Measurements from ENCODE around the gene GPR160. TPM values are rescaled to one million over a fixed set of nuclear protein-coding genes. Genes with fewer than 3 reads are reported as not detected.

The GPR160 gene
- total RNA-seq, 1 experiment from 2014 or later, result 9.9 TPM

DNA sequence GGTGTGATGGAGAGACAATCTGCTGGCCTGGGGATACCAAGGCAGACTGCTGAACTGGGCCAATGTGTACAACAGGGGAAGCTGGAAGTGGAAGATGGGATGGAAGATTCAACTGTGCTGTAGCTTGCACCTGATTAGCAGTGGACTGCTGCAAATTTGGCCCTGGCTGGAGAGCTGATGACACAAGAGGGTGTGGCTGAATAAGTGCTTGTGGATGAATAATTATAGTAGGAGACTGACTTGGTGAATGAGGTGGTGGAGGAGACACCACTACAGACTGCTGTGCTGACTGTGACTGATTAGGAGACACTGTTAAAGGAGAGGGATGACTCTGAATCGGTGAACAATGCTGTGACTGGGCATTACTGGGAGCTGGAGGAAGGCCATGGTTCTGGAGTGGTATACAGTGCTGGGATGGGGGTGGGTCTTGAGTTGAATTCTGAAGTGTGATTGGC, 91.2 kb downstream of the GPR160 start:
- TSS peak; percentile 45 for BruUV-seq (replicated peaks)
- CTCF ChIA-PET, result interaction anchor here (1.4 kb wide), 1 partner anchor 12 kb away, joined by 3 read pairs; no protein-coding TSS in a partner anchor
- POLR2A ChIA-PET, result no interaction called here
- no peak overlapping the region for H3K9ac ChIP-seq (ENCODE audit: low read length)
- RAD21 ChIA-PET (ENCODE audit: low non-redundant PET in 1 of 2, low total read pairs in 2 of 2, uncharacterized antibody in 2 of 2, unreplicated experiment in 2 of 2), result no interaction called here
- no peaks in the 10 kb centered on the region for H3K9me2 ChIP-seq (ENCODE audit: insufficient read depth)
- no peak overlapping the region for H2AFZ ChIP-seq (ENCODE audit: low read depth, low read length, poor library complexity, severe bottlenecking)
- peaks cover 7 to 17% of the 10 kb centered on the region in 2 experiments; a peak in 3 of 4 replicates for H3K36me3 ChIP-seq (ENCODE audit: control insufficient read depth in 1 of 2, insufficient read depth in 2 of 2, low read length in 2 of 2)
- no peak for DNase-seq (ENCODE audit: low read depth, low spot score)
- H3K79me2 ChIP-seq (ENCODE audit: insufficient read depth, low read length), result peaks cover 6% of the 10 kb centered on the region
- no peak overlapping the region for H3K4me3 ChIP-seq (replicated peaks in 1 of 2; ENCODE audit: low read depth in 1 of 2, low read length in 2 of 2)
- H3K4me1 ChIP-seq (ENCODE audit: control insufficient read depth in 1 of 2, insufficient read depth in 2 of 2, low read length in 2 of 2), result no peaks in the 10 kb centered on the region
- H3K4me2 ChIP-seq (ENCODE audit: low read length), result no peak overlapping the region
- H3K27ac ChIP-seq (ENCODE audit: low read depth, low read length), result no peak overlapping the region
- TF ChIP-seq REST (IDR thresholded peaks at IDR 0.05; ENCODE audit: low read depth), result no peak
- no peak for TF ChIP-seq MAX (IDR thresholded peaks at IDR 0.05)
- no peak for TF ChIP-seq CBX3 (IDR thresholded peaks at IDR 0.05; ENCODE audit: low read depth)
- TF ChIP-seq, protein P1, sequence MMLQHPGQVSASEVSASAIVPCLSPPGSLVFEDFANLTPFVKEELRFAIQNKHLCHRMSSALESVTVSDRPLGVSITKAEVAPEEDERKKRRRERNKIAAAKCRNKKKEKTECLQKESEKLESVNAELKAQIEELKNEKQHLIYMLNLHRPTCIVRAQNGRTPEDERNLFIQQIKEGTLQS (IDR thresholded peaks at IDR 0.05), result no peak
- TF ChIP-seq SIN3A (IDR thresholded peaks at IDR 0.05; ENCODE audit: low read depth), result no peak
- TF ChIP-seq, protein P2, sequence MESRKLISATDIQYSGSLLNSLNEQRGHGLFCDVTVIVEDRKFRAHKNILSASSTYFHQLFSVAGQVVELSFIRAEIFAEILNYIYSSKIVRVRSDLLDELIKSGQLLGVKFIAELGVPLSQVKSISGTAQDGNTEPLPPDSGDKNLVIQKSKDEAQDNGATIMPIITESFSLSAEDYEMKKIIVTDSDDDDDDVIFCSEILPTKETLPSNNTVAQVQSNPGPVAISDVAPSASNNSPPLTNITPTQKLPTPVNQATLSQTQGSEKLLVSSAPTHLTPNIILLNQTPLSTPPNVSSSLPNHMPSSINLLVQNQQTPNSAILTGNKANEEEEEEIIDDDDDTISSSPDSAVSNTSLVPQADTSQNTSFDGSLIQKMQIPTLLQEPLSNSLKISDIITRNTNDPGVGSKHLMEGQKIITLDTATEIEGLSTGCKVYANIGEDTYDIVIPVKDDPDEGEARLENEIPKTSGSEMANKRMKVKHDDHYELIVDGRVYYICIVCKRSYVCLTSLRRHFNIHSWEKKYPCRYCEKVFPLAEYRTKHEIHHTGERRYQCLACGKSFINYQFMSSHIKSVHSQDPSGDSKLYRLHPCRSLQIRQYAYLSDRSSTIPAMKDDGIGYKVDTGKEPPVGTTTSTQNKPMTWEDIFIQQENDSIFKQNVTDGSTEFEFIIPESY (IDR thresholded peaks at IDR 0.05; ENCODE audit: extremely low read depth, insufficient replicate concordance, low read length), result no peak
- no peak for TF ChIP-seq YY1 (IDR thresholded peaks at IDR 0.05; ENCODE audit: extremely low read depth, insufficient replicate concordance, low read depth, low read length)
- no peak for TF ChIP-seq POLR2AphosphoS5 (IDR thresholded peaks at IDR 0.05; ENCODE audit: low read depth, low read length)
- TF ChIP-seq ZNF274 (IDR thresholded peaks at IDR 0.05; ENCODE audit: low read depth, low read length), result no peak
- TF ChIP-seq EZH2phosphoT487 (IDR thresholded peaks at IDR 0.05; ENCODE audit: borderline replicate concordance), result no peak
- TF ChIP-seq EZH2 (IDR thresholded peaks at IDR 0.05), result no peak
- no peak for TF ChIP-seq CTCF (IDR thresholded peaks at IDR 0.05 in 2 of 3, conservative IDR thresholded peaks at IDR 0.05 in 1 of 3; ENCODE audit: borderline replicate concordance in 1 of 3, insufficient read depth in 1 of 3, low read depth in 2 of 3, low read length in 2 of 3)
- no peak for TF ChIP-seq SP1 (IDR thresholded peaks at IDR 0.05; ENCODE audit: low read depth)
- TF ChIP-seq RAD21 (IDR thresholded peaks at IDR 0.05; ENCODE audit: low read depth), result no peak
- no peak for TF ChIP-seq SRF (IDR thresholded peaks at IDR 0.05; ENCODE audit: low read depth)
- TF ChIP-seq TCF7L2 (IDR thresholded peaks at IDR 0.05; ENCODE audit: borderline replicate concordance, extremely low read depth, insufficient read depth, insufficient read length), result no peak
- TF ChIP-seq JUND (IDR thresholded peaks at IDR 0.05), result no peak
- intact Hi-C loops (cut with micrococcal nuclease), result no loop called here
- no peaks in the 10 kb centered on the region for H3K27me3 ChIP-seq (ENCODE audit: insufficient read depth, low read length)
- H3K9me3 ChIP-seq (ENCODE audit: control insufficient read depth in 1 of 2, insufficient read depth in 1 of 2, low read depth in 1 of 2, low read length in 2 of 2), result no peaks in the 10 kb centered on the region
- ATAC-seq, result peak; percentile 52; the same call in 1 of the 2 replicates
- H4K20me1 ChIP-seq (ENCODE audit: insufficient read depth), result no peaks in the 10 kb centered on the region
